Measurements from ENCODE around the gene POU4F1. TPM values are rescaled to one million over a fixed set of nuclear protein-coding genes. Genes with fewer than 3 reads are reported as not detected.

The POU4F1 gene
- total RNA-seq, 1 experiment from 2014 or later: 0.26 TPM

- no peak overlapping the region for H3K14ac ChIP-seq (ENCODE audit: insufficient read depth, low read length)
- Mint-ChIP-seq H3K36me3 (ENCODE audit: insufficient read depth in 1 of 3, low read depth in 3 of 3) (no peaks in the 10 kb centered on the region), H3K4me1 (no peaks in the 10 kb centered on the region), H3K4me3 (no peak overlapping the region), H3K27me3 (ENCODE audit: low read depth) (peaks cover 7% of the 10 kb centered on the region), H3K27ac (no peak overlapping the region), H3K9me3 (no peaks in the 10 kb centered on the region)
- H4K5ac ChIP-seq (ENCODE audit: insufficient read length, low read depth, low read length): no peak overlapping the region
- no peak overlapping the region for H3T11ph ChIP-seq (ENCODE audit: low read length)
- H3K9ac ChIP-seq (ENCODE audit: extremely low read depth, insufficient read length, low read length): no peak overlapping the region
- H3K56ac ChIP-seq (ENCODE audit: insufficient read length, low read depth, low read length): no peak overlapping the region
- no peak overlapping the region for H3K27ac ChIP-seq (ENCODE audit: insufficient read length, low read depth, low read length)
- H3K4me1 ChIP-seq (ENCODE audit: insufficient read depth, low read length): no peaks in the 10 kb centered on the region
- H2BK20ac ChIP-seq (ENCODE audit: low read depth, low read length, poor library complexity, severe bottlenecking): no peak overlapping the region
- H3K23ac ChIP-seq (ENCODE audit: insufficient read length, low read depth, low read length): no peak overlapping the region
- no peaks in the 10 kb centered on the region; the same call in 1 of the 2 replicates for H3K79me2 ChIP-seq (ENCODE audit: insufficient read depth, low read length)
- H2BK5ac ChIP-seq (ENCODE audit: insufficient read length, low read length): no peak overlapping the region
- H3K27me3 ChIP-seq (ENCODE audit: insufficient read depth, low read length): no peaks in the 10 kb centered on the region
- H2BK12ac ChIP-seq (ENCODE audit: insufficient read length, low read depth, low read length): no peak overlapping the region
- H3K4ac ChIP-seq (ENCODE audit: low read depth, low read length): no peak overlapping the region
- no peak overlapping the region for H2AFZ ChIP-seq (ENCODE audit: low read length)
- no peak overlapping the region for H4K91ac ChIP-seq (ENCODE audit: insufficient read length, low read depth, low read length)
- TF ChIP-seq CTCF (conservative IDR thresholded peaks at IDR 0.05): no peak
- no peak overlapping the region for H2BK15ac ChIP-seq (ENCODE audit: low read depth, low read length)
- H2AK5ac ChIP-seq (ENCODE audit: insufficient read length, low read length): no peak overlapping the region
- no peak overlapping the region for H3K18ac ChIP-seq (ENCODE audit: insufficient read length, low read depth, low read length)
- no CpG with 5 or more reads among the region's 5 CpGs for WGBS (ENCODE audit: extremely low coverage, insufficient read length, low lambda C conversion rate)
- H3K4me2 ChIP-seq (ENCODE audit: insufficient read depth, insufficient read length, low read length): no peak overlapping the region
- no peak overlapping the region for H4K8ac ChIP-seq (replicated peaks; ENCODE audit: insufficient read length, low read depth, low read length)
- no peak overlapping the region for H2BK120ac ChIP-seq (ENCODE audit: low read depth, low read length, poor library complexity, severe bottlenecking)
- DNase-seq: no peak
- no peaks in the 10 kb centered on the region for H4K20me1 ChIP-seq (ENCODE audit: control insufficient read depth, insufficient read depth, insufficient read length)
- no peaks in the 10 kb centered on the region for H3K9me3 ChIP-seq (ENCODE audit: control insufficient read depth, low read depth, low read length)
- no peaks in the 10 kb centered on the region for H3K23me2 ChIP-seq (ENCODE audit: insufficient read length, low read depth, low read length, poor library complexity, severe bottlenecking)
- no peaks in the 10 kb centered on the region for H3K79me1 ChIP-seq (ENCODE audit: insufficient read depth, low read depth, low read length, poor library complexity, severe bottlenecking)
These were observed 41.0 kb downstream of the POU4F1 start for GRCh38 chr13:78562237-78562889.

Other genes starting within 250 kb of the POU4F1 start
- gene OBI1, start 55.6 kb upstream of the POU4F1 start, total RNA-seq (2021): 24.4 and 25.0 TPM in 2 replicates

All from H9 (cell line).